Activated CD8-positive, alpha-beta memory T cell treated with anti-CD3 and anti-CD28 coated beads, Interleukin-2, amount 50 U/mL, for 24 hours (primary cell): Measurements from ENCODE around the gene ZNF800.

Source experiments
- DNase-seq: peaks from one replicate; pipeline ENCODE4 v3.0.0-alpha.2; 2020; ENCODE audit errors: extremely low read depth

The ZNF800 gene

DNA sequence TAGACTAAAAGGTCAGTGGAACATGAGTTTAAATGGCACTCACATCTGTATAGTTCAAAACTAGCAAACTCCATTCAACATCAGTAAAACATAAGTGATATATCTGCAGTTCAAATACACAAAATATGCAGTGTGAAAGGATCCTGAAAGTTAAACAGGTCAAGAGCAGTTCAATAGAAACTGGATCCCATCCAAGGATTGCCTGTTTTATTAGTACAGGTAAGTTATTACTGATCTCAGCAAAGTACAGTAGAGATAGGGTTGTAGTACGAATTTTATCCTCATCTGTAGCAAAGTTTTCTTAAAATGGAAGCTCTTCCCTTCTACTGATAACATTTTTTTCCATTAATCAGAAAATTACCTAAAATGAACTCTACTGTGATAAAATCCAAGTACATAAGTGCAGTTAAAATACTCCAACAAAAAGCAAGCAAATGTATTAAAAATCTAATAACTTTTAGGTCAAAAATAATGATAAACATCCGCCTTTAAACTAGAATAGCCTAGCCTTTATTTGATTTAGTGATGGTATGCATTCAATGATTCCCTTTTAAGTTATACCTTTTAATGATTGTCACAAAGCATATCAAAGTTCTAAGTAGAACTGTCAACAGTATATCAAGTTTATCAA, 2.2 kb downstream of the ZNF800 start:
- no peak for DNase-seq

DNA sequence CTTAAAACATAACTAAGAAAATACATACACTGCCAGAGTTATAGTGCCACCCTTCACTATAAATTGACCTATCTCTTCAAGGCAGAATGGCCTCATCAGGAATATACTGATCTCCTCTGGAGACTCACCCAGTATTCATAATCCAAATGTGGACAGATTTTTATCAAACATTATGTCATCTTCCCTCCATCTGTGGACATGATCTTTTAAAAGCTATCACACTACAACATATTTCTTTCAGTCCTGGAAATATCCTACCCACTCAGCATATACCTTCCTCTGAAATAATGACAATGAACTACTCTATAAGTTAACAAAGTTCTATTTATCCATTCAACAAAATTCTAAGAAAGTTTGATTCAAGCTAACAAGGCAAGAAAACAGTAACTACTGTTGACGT, 3.2 kb downstream of the ZNF800 start:
- DNase-seq, result no peak

DNA sequence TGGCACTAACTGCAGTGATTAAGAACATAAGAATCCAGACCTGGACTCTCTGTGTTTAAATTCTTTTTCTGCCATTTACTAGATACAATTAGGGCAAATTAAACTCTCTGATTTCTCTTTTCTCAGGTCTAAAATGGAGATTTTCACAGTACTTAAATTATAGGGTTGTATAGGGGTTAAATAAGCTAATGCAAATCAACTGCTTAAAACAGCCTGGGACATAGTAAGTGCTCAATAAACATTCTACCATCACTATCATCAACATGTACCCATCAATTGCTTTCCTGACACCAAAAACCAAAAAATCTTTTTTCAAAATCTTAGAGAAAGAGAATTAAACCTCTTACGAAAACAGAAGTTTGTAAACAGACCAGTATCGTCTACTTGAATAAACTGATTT, 4.5 kb downstream of the ZNF800 start:
- no peak for DNase-seq

DNA sequence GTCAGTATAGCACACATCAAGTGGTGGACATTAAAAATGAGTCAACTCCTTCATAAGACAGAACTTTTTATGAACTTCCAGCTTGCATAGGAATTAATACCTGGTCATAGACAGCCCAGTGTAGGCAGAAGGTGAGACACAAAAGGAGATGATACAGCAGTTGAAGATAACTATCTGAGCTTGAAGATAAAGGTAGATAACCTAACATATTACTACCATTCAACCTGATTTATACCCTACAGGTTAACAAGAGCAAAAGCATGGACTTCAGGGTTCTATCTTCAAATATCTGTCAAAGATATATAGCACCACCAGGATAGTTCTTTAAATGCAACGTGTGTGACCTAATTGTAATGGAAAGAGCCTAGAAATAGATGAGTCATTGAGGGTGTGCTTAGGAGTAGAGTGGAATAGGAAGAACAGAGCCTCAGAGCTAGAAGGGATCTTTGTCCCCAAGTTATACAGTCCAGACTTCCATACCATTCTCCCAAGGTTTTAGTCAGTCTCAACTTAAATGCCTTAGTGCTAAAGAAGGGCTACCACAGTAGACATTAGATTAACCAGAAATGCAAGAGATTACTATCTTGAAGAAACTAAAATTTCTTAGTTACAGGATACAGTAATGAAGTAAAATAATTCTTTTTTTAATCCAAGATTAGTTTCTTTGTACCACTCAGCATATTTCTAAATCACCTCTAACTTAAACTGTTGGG, 9.2 kb downstream of the ZNF800 start:
- no peak for DNase-seq

GRCh38 chr7:127382301-127383085, 10.0 kb downstream of the ZNF800 start:
- DNase-seq, result no peak

- no peak for DNase-seq
Observed at GRCh38 chr7:127380479-127380878, 12.0 kb downstream of the ZNF800 start.

- no peak for DNase-seq
Observed at GRCh38 chr7:127379642-127380041, 12.9 kb downstream of the ZNF800 start.

DNA sequence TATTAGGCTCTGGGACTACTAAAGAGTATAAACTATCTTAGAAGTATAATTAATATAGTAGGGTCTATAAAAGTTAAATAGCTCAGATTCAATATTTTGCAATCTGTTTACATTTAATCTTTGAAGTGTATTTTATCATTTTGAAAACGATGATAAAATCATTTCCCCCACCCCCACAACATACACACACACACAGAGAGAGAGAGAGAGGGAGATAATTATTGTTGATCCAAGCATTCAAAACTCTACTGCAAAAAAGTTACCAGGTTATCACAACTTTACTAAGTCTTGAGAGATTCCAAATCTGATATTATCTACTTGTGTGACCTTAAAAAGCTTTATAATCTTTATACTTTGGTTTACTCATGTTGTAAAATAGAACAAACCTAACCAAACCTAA, 14.0 kb downstream of the ZNF800 start:
- DNase-seq, result no peak

DNA sequence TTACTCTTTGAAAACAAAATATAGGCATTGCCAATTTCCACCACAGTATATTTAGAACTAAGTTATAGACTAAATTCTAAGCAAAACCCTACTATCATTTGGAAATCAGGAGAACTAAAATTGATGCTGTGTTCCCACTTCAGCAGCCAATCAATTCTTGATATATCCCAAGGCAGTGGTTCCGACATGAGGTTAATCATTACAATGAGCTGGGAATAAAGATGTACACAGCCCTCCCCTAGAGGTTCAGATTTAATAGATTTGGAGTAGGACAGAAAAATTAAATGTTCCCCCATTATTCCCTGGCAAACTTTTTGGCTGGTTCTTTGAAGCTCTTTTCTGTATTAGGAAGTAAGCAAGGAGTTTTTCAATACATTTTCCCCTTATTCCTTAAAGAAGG, 15.1 kb downstream of the ZNF800 start:
- no peak for DNase-seq

DNA sequence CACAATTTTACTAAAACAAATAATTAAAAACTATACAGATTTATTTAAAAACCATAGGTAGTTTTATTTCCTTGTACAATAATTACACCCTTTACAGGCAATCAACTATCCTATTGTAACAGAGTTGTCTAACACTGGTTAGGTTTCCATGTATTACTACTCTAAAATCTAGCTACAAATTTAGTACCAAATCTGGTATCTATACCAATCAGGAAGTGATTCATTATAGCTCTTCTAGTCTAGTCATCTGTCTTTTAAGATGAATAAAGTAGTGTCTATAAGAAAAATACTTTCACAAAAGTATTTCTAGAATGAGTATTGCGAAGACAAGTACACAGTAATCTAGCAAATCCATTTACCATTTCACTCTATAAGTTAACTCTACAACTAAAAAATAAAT, 16.9 kb downstream of the ZNF800 start:
- DNase-seq, result no peak

- no peak for DNase-seq
Observed at GRCh38 chr7:127367679-127368078, 24.8 kb downstream of the ZNF800 start.

DNA sequence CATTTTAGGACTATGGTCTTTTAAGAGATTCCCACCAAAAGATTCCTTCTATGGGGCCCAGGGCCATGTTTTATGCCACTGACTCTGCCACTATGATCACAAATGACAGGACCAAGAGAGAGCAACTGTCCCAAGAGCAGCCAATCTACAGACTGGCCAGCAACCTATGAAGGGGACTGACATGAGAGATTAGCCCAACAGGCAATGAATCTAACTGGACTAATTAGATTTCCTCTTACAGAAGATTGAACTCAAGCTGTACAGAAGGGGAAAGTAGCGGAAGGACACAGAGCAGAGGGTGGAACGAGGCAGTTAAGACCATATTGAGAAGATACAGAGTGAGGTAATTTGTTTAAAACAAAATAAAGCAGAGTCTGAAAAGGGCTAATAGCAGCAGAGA, 25.8 kb downstream of the ZNF800 start:
- no peak for DNase-seq

DNA sequence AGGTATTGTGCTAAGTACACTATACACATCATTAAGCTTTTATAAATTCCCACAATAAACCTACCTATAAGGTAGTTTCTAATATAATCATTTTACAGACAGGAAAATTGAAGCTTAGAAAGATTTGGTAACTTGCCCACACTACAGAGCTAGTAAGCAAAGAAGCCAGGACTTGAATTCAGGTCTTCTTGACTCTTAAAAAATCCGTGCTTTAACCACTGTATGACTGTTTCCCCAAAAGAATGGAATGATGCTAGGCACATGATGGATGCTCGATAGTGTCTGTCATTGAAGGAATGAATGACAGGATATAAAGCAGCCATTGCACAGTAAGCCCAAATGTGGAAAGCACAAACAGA, 26.6 kb downstream of the ZNF800 start:
- no peak for DNase-seq

GRCh38 chr7:127365164-127365956, 27.1 kb downstream of the ZNF800 start:
- no peak for DNase-seq

DNA sequence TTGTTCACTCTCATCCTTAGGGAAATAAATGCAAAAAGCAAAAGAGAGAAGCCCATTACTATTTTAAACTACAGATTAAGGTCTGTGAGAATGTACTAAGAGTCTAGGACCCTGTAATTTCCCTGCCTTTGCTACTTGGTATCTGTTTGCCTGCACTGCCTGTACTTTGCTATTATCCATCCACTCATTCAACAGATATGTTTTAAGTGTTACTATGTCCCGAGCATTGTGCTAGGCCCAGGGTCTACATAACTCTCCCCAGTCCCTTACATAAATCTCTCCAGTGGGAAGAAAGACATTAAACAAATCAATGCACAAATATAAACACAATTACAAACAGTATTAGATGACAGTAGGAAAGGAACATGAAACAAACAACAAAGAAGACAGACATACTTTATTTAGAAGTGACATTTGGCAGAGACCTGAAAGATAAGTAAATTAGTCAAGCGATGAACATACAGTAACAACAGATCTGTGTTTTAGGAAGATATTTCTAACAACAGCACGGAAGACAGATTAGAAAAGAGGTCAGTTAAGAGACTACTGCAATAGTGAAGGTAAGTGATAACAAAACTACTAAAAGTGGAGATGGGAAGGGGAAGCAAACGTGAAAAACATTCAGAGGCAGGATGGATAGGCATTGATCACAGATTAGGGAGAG, 30.0 kb downstream of the ZNF800 start:
- no peak for DNase-seq

DNA sequence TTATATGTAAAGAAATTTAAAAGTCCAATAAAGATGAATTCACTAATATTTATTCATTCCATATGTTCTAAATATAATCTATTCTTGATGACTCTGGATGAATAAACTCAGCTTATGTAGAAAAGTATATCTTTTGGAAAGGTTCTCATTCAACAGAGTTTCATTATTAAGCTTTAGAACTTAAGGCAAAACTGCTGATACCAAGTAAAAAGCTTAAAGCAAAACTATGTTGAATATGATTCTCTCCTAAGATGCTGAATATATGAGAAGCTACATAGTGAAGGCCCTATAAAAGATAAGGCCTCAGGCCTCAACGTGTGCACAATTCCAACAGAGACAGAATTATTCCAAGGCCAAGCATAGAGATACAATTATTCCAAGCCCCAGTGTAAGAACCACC, 30.8 kb downstream of the ZNF800 start:
- DNase-seq, result no peak

DNA sequence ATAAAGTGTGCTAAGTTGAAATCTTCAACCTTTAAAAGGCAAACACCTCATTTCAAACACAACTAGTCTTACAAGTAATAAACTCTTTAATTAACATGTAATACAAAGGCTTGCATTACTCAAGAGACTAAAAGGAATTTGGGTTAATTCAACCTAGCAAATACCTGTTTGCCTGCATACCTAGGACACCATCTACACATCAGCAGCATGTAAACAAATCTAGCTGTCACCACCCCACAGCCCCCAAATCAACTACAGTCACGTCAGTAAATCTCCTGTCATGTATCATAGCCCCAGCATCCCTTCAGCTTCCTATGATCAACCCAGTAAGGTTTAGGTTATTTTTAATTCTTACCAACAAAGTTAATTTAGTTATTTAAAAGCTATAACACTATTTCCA, 33.5 kb downstream of the ZNF800 start:
- no peak for DNase-seq

DNA sequence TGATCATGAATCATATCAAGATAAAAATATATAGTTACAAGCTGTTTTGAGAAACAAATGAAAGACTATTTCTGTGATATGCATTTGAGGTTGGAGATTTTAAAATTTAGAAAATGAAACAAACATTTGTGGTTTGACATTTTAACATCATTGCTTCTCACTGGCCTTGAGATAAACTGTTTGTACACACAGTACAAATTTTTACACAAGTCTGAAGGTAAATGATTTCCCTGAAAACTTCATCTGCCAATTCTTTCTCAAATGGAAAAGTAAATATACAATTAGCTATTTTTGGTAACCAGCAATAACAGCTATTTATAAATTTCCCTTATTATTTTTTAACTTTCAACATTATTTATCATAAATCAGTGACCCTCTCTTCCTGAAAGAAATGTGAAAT, 38.6 kb downstream of the ZNF800 start:
- no peak for DNase-seq

- DNase-seq, result no peak
Observed at GRCh38 chr7:127350586-127350985, 41.9 kb downstream of the ZNF800 start.

- no peak for DNase-seq
Observed at GRCh38 chr7:127349881-127350280, 42.6 kb downstream of the ZNF800 start.

- DNase-seq, result no peak
Observed at GRCh38 chr7:127348247-127348631, 44.3 kb downstream of the ZNF800 start.
